PC-9 (cell line): ENCODE measurements around the gene MRC2. TPM values are rescaled to one million over a fixed set of nuclear protein-coding genes. Genes with fewer than 3 reads are reported as not detected.

ENCODE experiments used
- BruUV-seq: library from RNA; stranded (reverse); fragments of 400-500 nt; replicated peaks from 2 replicates; lab custom pipeline; 2021; lab: Mats Ljungman, UMichigan
- CTCF ChIA-PET: fragments of 300-600 bp; sonication (Branson Sonifier 250); formaldehyde crosslinking; loops from one replicate; lab custom pipeline; 2022; ENCODE audit warnings: antibody characterized with exemption; lab: Charles Lee
- POLR2A ChIA-PET: fragments of 300-600 bp; sonication (Branson Sonifier 250); formaldehyde crosslinking; loops from one replicate; lab custom pipeline; 2022; ENCODE audit warnings: antibody characterized with exemption; ENCODE audit not compliant: unreplicated experiment; lab: Charles Lee
- DNase-seq, 2 experiments: peaks; one replicate each; pipeline versions ENCODE4 v3.0.0 to v3.0.0-alpha.2; 2015 to 2022; ENCODE audit warnings: mixed read lengths in 1 of 2
- H2AFZ ChIP-seq: fragments of 200-600 bp; sonication (generic); 2 replicates; pipeline ENCODE4 v1.8.1; 2017; ENCODE audit warnings: antibody characterized with exemption
- H3F3A ChIP-seq: fragments of 200-600 bp; sonication (generic); 2 replicates; pipeline ENCODE4 v1.8.1; 2017; ENCODE audit warnings: antibody characterized with exemption, mild to moderate bottlenecking, low read depth; ENCODE audit not compliant: insufficient read depth
- H3K27ac ChIP-seq: fragments of 200-600 bp; sonication (generic); 2 replicates; pipeline ENCODE4 v1.6.1; 2016; ENCODE audit warnings: mixed run types
- H3K27me3 ChIP-seq: fragments of 200-600 bp; sonication (generic); 2 replicates; pipeline ENCODE4 v1.6.1; 2016; ENCODE audit warnings: low read depth, mixed run types; ENCODE audit not compliant: insufficient read depth
- H3K36me3 ChIP-seq: fragments of 200-600 bp; sonication (generic); 2 replicates; pipeline ENCODE4 v1.6.1; 2016; ENCODE audit warnings: low read depth, mixed run types
- H3K4me1 ChIP-seq: fragments of 200-600 bp; sonication (generic); replicated peaks from 2 replicates; pipeline ENCODE4 v1.6.1; 2016; ENCODE audit warnings: mixed run types; ENCODE audit not compliant: insufficient read depth
- H3K4me2 ChIP-seq: fragments of 200-600 bp; sonication (generic); 2 replicates; pipeline ENCODE4 v1.6.1; 2017; ENCODE audit warnings: mixed run types
- H3K4me3 ChIP-seq: fragments of 200-600 bp; sonication (generic); 2 replicates; pipeline ENCODE4 v1.6.1; 2016; ENCODE audit warnings: mixed run types
- H3K79me2 ChIP-seq: fragments of 200-600 bp; sonication (generic); 2 replicates; pipeline ENCODE4 v1.6.1; 2017; ENCODE audit warnings: low read depth, mixed run types
- H3K9me2 ChIP-seq: fragments of 200-600 bp; sonication (generic); 2 replicates; pipeline ENCODE4 v1.8.1; 2017; ENCODE audit warnings: mild to moderate bottlenecking; ENCODE audit not compliant: insufficient read depth
- H3K9me3 ChIP-seq: fragments of 200-600 bp; sonication (generic); 2 replicates; pipeline ENCODE4 v1.8.1; 2016; ENCODE audit warnings: low read depth; ENCODE audit not compliant: insufficient read depth
- H4K20me1 ChIP-seq: fragments of 200-600 bp; sonication (generic); 2 replicates; pipeline ENCODE4 v1.8.1; 2017; ENCODE audit not compliant: insufficient read depth
- CTCF ChIP-seq: fragments of 200-600 bp; sonication (generic); conservative IDR thresholded peaks from 2 replicates; pipeline ENCODE4 v1.6.1; 2017; ENCODE audit warnings: mixed run types, antibody characterized with exemption, mild to moderate bottlenecking, moderate library complexity
- EZH2 ChIP-seq: fragments of 200-600 bp; sonication (generic); IDR thresholded peaks from 2 replicates; pipeline ENCODE4 v1.8.0; 2017; ENCODE audit warnings: antibody characterized with exemption, low read depth
- intact Hi-C: fragments of 100-400 bp; cut with micrococcal nuclease; formaldehyde crosslinking; loops from one replicate; pipeline ENCODE4 v1.10.0; 2022; ENCODE audit not compliant: unreplicated experiment
- total RNA-seq: library from RNA; stranded (reverse); gene quantifications from 2 replicates; pipeline ENCODE4 v1.2.3, GENCODE V29; 2021

MRC2 gene
- total RNA-seq, 1 experiment from 2014 or later: 1.0 TPM

- no peak overlapping the region for H3K27ac ChIP-seq
- H3K79me2 ChIP-seq: no peaks in the 10 kb centered on the region
- no TSS peak for BruUV-seq
- no peak for DNase-seq
- H3K9me3 ChIP-seq: no peaks in the 10 kb centered on the region
- CTCF ChIA-PET: no interaction called here
- H3K36me3 ChIP-seq: no peaks in the 10 kb centered on the region
- H2AFZ ChIP-seq: no peak overlapping the region
- H3F3A ChIP-seq: peaks cover 6% of the 10 kb centered on the region; the same call in 1 of the 2 replicates
- no peak overlapping the region for H3K4me3 ChIP-seq
- no peaks in the 10 kb centered on the region for H3K9me2 ChIP-seq
- no peaks in the 10 kb centered on the region for H4K20me1 ChIP-seq
- intact Hi-C loops: no loop called here
- H3K4me1 ChIP-seq: peaks cover 6% of the 10 kb centered on the region
- POLR2A ChIA-PET: interaction anchor here (0.6 to 1.1 kb wide), 2 partner anchors 15 to 61 kb away, joined by 6 to 8 read pairs; no protein-coding TSS in a partner anchor
- no peak overlapping the region for H3K4me2 ChIP-seq
- H3K27me3 ChIP-seq: no peaks in the 10 kb centered on the region
- no peak for TF ChIP-seq EZH2
- TF ChIP-seq CTCF: no peak
These were observed 112.3 kb downstream of the MRC2 start for GRCh38 chr17:62739645-62740388.

- DNase-seq: no peak
- H2AFZ ChIP-seq: no peak overlapping the region
- H3K36me3 ChIP-seq: no peaks in the 10 kb centered on the region
- TF ChIP-seq EZH2 (no peak), CTCF (no peak)
- H3K27me3 ChIP-seq: no peaks in the 10 kb centered on the region
- H3K9me2 ChIP-seq: no peaks in the 10 kb centered on the region
- ChIA-PET CTCF (no interaction called here), POLR2A (no interaction called here)
- no peaks in the 10 kb centered on the region for H3F3A ChIP-seq
- H4K20me1 ChIP-seq: no peaks in the 10 kb centered on the region
- H3K27ac ChIP-seq: no peak overlapping the region
- intact Hi-C loops: no loop called here
- H3K4me3 ChIP-seq: no peak overlapping the region
- no peaks in the 10 kb centered on the region for H3K79me2 ChIP-seq
- H3K9me3 ChIP-seq: no peaks in the 10 kb centered on the region
- no peaks in the 10 kb centered on the region for H3K4me1 ChIP-seq
- H3K4me2 ChIP-seq: no peak overlapping the region
- no TSS peak for BruUV-seq
These were observed 113.8 kb downstream of the MRC2 start for GRCh38 chr17:62741290-62741689.

Other genes with a start within 250 kb of the MRC2 start
- gene EFCAB3, start 247.1 kb upstream of the MRC2 start, total RNA-seq: not detected in 2 replicates
- gene METTL2A, start 203.8 kb upstream of the MRC2 start, total RNA-seq: 23.1 and 28.1 TPM in 2 replicates
- 32.6 and 40.7 TPM in 2 replicates for gene TLK2, start 148.8 kb upstream of the MRC2 start, total RNA-seq
- 8.0 and 9.6 TPM in 2 replicates for gene MARCHF10, start 180.6 kb downstream of the MRC2 start, total RNA-seq